ENCODE measurements around the gene AHCYL2. TPM values are rescaled to one million over a fixed set of nuclear protein-coding genes. Genes with fewer than 3 reads are reported as not detected.

The AHCYL2 gene
- total and polyA plus RNA-seq, 2 of the 8 experiments (the other 6 are each of a cell fraction or from before 2014, with no cell fraction given): 20.7 to 25.4 TPM

- TF ChIP-seq CHD7 (IDR thresholded peaks at IDR 0.05; ENCODE audit: insufficient replicate concordance, low read length) (no peak), POU5F1 (IDR thresholded peaks at IDR 0.05; ENCODE audit: low read depth, low read length) (no peak), RFX5 (IDR thresholded peaks at IDR 0.05; ENCODE audit: borderline replicate concordance, low read depth, low read length) (no peak), KDM5A (IDR thresholded peaks at IDR 0.05; ENCODE audit: low read length) (no peak), USF2 (IDR thresholded peaks at IDR 0.05; ENCODE audit: low read length) (no peak), CBX8 (IDR thresholded peaks at IDR 0.05; ENCODE audit: borderline replicate concordance, low read depth, low read length) (no peak), E2F6 (IDR thresholded peaks at IDR 0.05) (no peak), BRCA1 (IDR thresholded peaks at IDR 0.05; ENCODE audit: low read depth, low read length) (no peak), SP1 (IDR thresholded peaks at IDR 0.05; ENCODE audit: low read depth, low read length) (no peak), YY1 (IDR thresholded peaks at IDR 0.05; ENCODE audit: low read depth, low read length) (no peak), JUN (IDR thresholded peaks at IDR 0.05; ENCODE audit: low read depth, low read length) (no peak)
These were observed 225.5 kb downstream of the AHCYL2 start (continued) for GRCh38 chr7:129450295-129450694.
